ENCODE measurements around the gene CHEK1.

CHEK1 gene

DNA sequence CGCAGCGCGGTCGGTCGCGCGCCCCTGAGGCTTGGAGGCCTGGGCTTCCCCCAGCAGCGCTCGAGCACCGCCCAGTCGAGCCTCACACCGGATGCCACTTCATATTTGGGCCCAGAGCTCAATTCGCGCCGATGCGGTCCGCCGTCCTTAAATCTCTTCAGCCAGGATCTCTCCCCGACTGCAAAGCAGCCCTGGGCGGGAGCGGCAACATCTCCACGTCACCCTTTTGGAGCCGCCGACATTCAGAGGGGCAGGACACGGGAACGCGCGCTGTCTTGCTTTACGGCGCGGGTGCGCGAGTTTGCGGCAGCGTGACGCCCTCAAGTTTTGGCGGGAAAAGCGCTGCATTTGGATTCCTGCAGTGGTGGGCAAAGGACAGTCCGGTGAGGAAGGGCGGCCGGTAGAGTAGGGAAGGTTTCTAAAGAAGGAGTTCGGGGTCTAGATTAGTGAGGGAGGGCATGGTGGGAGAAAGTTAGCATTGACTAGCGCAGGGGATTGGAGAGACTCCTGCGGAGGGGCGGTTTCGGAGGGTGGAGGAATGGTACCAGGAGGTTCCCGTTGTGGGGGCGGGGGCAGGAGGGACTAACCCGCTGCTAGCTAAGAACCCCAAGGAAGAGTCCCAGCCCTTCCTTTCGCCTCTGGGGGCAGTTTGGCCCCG lies 796 bp downstream of the CHEK1 start:
- H3K27ac ChIP-seq = peak overlapping the region; percentile 94
- TF ChIP-seq ZFX (IDR thresholded peaks at IDR 0.05) = peak; percentile 97
- TF ChIP-seq, protein P1, sequence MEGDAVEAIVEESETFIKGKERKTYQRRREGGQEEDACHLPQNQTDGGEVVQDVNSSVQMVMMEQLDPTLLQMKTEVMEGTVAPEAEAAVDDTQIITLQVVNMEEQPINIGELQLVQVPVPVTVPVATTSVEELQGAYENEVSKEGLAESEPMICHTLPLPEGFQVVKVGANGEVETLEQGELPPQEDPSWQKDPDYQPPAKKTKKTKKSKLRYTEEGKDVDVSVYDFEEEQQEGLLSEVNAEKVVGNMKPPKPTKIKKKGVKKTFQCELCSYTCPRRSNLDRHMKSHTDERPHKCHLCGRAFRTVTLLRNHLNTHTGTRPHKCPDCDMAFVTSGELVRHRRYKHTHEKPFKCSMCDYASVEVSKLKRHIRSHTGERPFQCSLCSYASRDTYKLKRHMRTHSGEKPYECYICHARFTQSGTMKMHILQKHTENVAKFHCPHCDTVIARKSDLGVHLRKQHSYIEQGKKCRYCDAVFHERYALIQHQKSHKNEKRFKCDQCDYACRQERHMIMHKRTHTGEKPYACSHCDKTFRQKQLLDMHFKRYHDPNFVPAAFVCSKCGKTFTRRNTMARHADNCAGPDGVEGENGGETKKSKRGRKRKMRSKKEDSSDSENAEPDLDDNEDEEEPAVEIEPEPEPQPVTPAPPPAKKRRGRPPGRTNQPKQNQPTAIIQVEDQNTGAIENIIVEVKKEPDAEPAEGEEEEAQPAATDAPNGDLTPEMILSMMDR (conservative IDR thresholded peaks at IDR 0.05) = no peak

DNA sequence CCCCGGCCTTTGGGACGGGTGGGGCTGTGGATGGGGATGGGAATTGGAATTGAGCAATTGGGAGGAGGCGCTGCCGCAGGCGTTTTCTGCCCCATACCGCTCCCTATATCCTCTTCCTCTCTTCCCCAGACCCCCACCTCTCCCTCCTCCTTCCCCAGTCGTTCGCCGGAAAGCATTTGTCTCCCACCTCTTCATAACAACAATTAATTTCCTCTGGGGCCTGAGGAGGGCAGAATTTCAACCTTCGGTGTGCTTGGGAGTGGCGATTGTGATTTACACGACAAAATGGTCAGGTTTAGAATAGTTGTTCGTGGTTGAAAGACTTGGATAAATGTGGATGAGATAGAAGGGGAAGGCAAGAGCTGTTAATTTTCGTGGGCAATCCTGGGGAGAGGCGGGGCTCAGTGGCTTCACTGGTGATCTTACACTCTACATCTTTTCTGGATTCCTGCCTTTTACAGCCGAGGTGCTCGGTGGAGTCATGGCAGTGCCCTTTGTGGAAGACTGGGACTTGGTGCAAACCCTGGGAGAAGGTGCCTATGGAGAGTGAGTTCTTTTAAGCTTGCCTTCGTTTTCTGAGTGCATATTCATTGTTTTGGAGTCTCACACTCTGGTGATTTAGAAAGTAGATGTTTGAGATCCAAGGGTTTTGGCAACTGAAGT lies 1.5 kb downstream of the CHEK1 start:
- TF ChIP-seq, protein P1 (conservative IDR thresholded peaks at IDR 0.05) = peak; percentile 67
- TF ChIP-seq ZFX (IDR thresholded peaks at IDR 0.05) = no peak
- H3K27ac ChIP-seq = peak overlapping the region; percentile 94

DNA sequence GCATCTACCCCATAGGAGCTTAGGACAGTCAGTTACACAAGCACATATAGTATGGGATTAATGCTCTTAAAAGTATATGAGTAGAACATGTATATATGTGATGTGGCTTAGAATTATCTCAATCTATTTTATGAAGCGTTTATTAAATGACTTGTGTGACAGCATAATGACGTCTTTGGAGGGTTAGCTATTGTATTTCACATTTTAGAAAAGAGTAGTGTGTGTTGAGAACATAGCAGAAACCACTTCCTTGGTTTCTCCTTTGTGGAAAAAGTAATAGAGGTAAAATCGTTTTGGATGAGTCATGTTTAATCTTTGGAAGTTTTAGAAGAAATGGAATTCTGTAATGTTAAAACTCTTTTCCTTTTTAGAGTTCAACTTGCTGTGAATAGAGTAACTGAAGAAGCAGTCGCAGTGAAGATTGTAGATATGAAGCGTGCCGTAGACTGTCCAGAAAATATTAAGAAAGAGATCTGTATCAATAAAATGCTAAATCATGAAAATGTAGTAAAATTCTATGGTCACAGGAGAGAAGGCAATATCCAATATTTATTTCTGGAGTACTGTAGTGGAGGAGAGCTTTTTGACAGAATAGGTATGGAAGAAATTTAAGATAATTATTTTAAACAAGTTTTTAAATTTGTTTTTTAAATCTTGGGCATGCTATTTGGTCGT lies 2.4 kb downstream of the CHEK1 start:
- H3K27ac ChIP-seq = no peak overlapping the region
- TF ChIP-seq ZFX (IDR thresholded peaks at IDR 0.05) = no peak
- TF ChIP-seq, protein P1 (conservative IDR thresholded peaks at IDR 0.05) = no peak

DNA sequence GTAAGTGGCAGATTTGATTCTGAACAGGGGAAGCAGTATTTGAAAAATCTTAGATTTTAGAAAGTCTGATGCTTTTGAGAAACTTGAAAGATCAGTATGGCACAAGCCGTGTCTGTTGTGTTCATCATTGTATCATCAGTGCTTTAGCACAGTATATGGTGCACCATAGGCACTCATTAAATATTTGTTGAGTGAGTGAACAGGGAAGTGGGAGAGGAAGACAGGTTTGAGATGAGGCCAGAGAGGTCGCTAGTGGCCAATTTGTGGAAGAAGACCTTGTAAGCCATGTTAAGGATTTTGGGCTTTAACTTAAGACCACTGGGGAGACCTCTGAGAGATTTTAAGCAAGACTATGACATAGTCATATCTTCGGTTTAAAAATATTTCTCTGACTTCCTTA lies 12.9 kb downstream of the CHEK1 start:
- H3K27ac ChIP-seq = no peak overlapping the region
- TF ChIP-seq ZFX (IDR thresholded peaks at IDR 0.05) = no peak
- TF ChIP-seq, protein P1 (conservative IDR thresholded peaks at IDR 0.05) = no peak

DNA sequence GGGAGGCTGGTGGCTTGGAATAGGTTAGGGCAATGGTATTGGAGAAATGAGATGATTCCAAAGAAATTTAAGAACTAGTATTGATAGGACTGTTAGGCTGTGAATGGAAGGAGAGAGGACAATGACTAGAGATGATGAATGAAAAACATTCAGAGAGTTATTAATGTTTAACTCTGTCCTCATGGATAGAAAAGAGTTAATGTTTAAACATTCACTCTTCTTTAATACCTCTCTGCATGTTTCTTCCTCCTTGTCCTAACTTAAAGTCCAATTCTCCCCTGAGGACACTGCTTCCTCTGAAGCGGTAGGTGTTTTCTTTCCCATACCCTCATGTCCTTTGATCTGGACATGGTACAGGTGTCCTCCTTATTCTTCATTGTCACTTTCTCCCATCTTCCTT lies 13.4 kb downstream of the CHEK1 start:
- no peak overlapping the region for H3K27ac ChIP-seq

DNA sequence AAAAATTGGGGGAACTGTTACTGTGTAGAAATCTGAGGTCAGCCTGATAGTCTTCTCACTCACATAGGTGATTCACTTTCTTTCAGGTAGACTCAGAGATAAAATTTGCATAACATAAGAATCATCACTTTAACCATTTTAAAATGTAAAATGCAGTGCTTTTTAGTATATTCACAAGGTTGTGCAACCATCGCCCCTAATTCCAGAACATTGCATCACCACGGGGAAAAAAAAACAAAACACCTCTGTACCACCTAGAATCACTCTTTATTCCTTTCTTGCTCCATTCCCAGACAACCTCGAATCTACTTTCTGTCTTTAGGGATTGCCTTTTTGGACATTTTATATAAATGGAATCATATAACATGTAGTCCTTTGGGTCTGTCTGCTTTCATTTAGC lies 20.9 kb downstream of the CHEK1 start:
- H3K27ac ChIP-seq = no peak overlapping the region
- TF ChIP-seq ZFX (IDR thresholded peaks at IDR 0.05) = no peak

More for the DNA sequence above, 13.4 kb downstream of the CHEK1 start:
- no peak for TF ChIP-seq ZFX (IDR thresholded peaks at IDR 0.05)
- TF ChIP-seq, protein P1 (conservative IDR thresholded peaks at IDR 0.05) = no peak

DNA sequence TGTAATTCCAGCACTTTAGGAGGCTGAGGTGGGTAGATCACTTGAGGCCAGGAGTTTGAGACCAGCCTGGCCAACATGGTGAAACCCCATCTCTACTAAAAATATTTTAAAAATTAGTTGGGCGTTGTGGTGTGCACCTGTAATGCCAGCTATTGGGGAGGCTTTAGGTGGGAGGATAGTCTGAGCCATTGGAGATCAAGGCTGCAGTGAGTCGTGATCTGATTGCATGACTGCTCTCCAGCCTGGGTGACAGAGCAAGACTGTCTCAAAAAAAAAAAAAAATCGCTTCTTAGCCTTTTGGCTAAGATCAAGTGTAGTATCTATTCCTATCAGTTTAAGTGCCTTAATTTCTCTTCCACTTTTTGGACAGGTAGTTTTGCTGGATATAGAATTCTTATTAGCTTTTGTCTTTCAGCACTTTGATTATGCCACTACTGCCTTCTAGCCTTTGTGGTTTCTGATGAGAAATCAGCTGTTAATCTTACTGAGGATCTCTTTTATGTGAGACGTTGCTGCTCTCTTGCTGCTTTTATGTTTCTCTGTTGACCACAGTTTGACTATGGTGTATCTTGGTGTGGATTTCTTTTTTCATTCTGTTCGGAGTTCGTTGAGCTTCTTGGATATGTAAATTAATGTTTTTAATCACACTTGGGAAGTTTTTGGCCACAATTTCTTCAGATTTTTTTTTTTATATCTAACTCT lies 24.7 kb downstream of the CHEK1 start:
- TF ChIP-seq ZFX (IDR thresholded peaks at IDR 0.05) = no peak
- no peak overlapping the region for H3K27ac ChIP-seq

DNA sequence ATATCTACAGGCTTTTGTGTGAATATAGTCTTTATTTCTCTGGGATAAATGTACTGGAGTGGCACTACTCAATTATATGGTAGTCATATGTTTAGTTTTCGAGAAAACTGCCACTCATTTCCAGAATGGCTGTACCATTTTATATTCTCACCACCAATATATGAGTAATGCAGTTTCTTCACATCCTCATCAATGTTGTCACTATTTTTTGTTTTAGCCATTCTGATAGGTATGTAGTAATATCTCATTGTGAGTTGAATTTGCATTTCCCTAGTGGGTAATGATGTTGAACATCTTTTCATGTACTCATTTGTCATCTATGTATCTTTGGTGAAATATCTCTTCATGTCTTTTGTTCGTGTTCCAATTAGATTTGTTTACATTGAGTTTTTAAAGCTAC lies 37.7 kb downstream of the CHEK1 start:
- H3K27ac ChIP-seq = no peak overlapping the region
- TF ChIP-seq, protein P1 (conservative IDR thresholded peaks at IDR 0.05) = no peak
- TF ChIP-seq ZFX (IDR thresholded peaks at IDR 0.05) = no peak
